Renal cortex interstitium (tissue), 11 donors: Measurements from ENCODE around the gene NXN. TPM values are rescaled to one million over a fixed set of nuclear protein-coding genes. Genes with fewer than 3 reads are reported as not detected.
"Not testable (repeated sequence)": the region's sequence is repeated elsewhere in the genome, so short reads cannot be mapped to it uniquely, and the experiment has no call there.

ENCODE experiments used
- DNase-seq, 11 donors: peaks; one replicate each; pipeline ENCODE4 v3.0.0-alpha.2; 2013; ENCODE audit warnings: low read depth in 9 of 11, low spot score in 4 of 11; ENCODE audit errors: extremely low read depth in 1 of 11
- polyA plus RNA-seq, 3 donors: library from polyadenylated mRNA; unstranded; fragments of 120-200 nt; gene quantifications; one replicate each; pipeline ENCODE4 v1.2.1, GENCODE V29; 2013; ENCODE audit not compliant: insufficient read length in 3 of 3

NXN gene
- polyA plus RNA-seq, 3 donors: 29.9 to 38.5 (median 33.1) TPM

DNA sequence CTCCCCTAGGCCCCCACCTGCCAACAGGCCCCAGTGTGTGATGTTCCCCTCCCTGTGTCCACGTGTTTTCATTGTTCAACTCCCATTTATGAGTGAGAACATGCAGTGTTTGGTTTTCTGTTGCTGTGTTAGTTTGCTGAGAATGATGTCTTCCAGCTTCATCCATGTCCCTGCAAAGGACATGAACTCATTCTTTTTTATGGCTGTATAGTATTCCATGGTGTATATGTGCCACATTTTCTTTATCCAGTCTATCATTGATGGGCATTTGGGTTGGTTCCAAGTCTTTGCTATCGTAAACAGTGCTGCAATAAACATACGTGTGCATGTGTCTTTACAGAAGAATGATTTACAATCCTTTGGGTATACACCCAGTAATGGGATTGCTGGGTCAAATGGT, 150.0 kb downstream of the NXN start:
- DNase-seq: not testable (repeated sequence)

DNA sequence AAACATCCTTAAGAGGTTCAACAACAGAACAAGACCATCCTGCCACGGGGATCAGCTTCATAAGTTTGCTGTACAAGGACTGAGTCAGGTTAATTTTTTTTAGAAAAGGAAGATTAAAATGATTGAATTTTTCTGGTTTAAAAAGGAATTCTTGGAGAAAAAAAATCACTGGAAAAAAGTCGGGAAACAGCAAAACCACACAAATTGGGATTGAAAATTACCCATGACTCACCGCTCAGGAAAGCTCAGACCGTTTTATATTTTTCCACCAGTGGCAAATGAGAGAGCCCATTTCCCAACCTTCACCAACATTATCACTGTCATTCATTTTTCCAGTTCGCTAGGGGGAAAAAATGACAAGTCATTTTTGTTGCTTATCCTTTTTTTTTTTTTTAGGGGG, 150.8 kb downstream of the NXN start:
- DNase-seq: no peak

DNA sequence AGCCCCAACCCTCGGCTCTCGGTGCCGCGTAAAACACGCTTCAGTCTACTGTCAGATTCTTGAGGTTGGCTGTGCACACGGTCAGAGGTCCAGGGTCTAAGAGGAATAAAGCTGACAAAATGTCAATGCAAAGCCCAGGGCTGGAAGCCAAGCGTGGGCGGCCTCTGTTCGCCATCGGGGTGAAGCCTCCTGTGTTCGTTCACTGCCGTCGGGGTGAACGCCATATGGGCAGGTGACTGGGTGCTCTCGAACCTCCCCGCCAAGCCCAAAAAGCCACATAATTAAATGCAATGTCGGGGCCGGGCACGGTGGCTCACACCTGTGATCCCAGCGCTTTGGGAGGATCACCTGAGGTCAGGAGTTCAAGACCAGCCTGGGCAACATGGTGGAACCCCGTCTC, 152.8 kb downstream of the NXN start:
- DNase-seq: no peak

DNA sequence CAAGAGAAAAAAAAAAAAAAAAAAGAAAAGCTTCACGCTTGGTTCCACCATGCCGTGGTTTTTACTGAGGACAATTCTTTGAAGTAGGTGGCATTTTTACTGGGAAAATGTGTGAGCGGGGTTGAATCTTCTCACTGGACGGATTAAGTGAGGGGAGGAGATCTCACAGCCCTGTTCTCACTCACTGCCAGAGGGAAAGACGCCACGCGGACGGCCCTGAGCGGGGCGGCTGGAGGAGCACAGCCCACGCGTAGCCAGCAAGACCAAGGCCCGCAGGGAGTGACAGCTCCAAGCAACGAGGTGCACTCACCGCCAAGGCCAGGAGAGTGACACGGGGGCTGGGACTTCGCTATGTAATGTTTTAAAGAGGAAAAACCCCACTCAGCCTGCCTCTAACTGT, 154.4 kb downstream of the NXN start:
- no peak for DNase-seq

DNA sequence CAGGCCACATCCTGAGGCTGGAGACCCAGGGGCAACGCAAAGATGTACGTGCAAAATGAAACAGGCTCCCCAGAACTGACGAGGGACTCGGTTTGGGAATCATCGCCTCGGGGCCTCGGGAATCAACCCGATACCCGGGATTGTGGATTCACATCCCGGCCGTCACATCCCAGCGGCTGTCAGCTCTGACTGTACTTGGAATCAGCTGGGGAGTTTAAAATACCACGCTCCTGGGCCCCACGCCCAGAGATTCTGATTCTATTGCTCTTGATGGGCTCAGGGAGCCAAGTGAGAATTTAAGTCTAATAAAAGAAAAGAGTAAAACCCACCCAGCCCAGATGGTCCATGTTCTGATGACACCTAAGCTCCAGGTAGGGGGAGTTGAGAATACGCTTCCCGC, 155.2 kb downstream of the NXN start:
- DNase-seq: no peak

DNA sequence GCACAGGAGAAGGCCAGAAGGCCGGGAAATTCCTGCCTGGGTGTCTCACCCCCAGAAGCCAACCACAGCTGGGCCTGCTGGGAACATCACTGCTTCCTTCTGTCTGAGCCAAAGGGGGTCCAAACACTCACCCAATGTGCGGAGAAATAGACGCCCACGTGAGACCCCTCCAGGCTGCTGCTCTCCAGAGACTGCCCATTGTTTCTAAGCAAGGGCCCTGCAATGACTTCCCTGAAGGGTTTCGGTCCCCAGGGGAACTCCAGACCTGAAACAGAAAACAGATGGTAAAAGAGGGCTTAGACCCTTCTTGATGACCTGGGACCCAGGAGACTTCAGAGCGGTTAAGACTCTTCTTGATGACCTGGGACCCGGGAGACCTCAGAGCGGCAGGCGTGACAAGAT, 156.1 kb downstream of the NXN start:
- DNase-seq: no peak

DNA sequence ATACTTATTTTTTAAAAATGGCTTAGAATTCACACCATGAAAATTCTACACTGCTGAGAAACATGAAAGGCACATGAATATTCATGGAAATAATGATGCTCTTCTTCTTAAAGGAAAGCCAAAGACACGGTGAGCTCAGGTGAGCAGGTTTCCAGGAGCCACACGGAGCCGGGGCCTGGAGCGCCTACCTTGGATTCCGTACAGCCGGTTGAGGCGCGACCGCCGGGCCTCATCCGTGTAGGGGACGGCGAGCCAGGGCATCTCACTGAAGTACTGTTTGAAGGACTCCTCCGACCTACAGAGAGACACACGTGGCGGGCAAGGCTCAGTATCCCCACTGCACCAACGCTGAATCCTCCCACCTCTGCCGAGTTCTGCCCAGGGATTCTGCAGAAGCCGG, 160.3 kb downstream of the NXN start:
- DNase-seq: no peak

DNA sequence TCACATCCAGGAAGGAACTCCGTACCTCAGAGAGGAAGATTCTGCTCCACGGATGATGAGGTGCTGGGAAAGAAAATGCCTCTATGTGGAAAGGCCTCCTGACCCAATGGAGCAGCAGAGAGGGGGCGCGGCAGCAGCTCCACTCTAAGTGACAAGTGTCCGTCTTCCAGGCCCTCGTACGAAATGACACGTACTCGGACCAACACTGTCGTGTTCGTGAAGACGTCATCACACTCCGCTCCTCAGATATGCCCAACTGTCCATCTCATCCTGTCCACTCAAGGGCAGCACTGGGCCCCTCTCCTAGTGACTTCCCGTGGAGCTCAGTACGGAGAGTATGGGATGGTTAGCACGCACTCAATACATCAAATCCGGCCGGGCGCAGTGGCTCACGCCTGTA, 165.2 kb downstream of the NXN start:
- DNase-seq: no peak

DNA sequence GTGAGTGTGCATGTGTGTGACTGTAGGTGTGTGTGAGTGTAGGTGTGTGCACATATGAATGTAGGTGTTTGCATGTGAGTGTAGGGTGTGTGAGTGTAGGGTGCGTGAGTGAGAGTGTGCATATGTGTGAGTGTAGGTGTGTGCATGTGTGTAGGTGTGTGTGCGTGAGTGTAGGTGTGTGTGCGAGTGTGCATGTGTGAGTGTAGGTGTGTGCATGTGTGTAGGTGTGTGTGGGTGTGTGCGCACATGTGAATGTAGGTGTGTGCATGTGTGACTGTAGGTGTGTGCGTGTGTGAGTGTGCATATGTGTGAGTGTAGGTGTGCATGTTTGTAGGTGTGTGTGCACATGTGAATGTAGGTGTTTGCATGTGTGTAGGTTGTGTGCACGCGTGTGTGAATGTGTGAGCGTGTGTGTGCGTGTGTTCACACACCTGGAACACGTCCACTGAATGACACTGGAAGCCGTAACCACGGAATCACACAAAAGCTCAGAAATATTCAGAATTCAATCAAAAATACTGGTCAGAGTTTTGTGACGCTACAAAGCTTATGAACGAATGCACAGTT, 166.9 kb downstream of the NXN start:
- DNase-seq: no peak

DNA sequence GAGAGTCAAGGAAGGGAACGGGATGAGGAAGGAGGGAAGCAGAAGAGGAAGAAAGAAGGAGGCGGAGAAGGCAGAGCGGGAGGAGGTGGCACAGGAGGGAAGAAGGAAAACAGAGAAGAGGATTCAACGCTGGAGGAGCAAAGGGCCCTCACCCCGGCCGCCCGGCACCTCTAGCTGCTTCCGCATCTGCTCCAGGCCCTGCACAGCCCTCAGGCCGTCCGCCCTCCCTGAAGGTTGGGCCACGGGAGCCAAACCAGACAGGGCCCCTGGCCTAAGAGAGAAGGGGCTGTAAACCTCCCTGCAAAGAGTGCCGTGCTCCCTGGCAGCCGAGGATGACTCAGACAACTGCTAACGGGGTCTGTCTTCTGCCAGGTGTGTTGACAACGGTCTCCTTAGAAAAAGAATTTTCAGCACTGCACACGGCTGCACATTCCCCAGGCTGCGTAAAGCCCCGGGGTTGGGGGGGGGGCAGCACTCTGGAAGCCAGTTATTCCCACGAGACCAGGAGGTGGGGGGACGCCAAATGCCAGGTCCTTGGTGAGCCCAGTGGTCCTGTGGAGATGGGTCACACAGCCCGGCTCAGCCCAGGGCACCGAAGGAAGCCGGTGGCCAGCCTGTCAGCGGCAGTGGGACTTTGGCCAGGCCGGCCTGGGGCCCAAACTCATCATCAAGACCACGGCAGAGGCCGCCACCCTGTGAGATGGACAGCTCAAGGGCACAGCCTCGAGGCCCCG, 168.4 kb downstream of the NXN start:
- DNase-seq: no peak

DNA sequence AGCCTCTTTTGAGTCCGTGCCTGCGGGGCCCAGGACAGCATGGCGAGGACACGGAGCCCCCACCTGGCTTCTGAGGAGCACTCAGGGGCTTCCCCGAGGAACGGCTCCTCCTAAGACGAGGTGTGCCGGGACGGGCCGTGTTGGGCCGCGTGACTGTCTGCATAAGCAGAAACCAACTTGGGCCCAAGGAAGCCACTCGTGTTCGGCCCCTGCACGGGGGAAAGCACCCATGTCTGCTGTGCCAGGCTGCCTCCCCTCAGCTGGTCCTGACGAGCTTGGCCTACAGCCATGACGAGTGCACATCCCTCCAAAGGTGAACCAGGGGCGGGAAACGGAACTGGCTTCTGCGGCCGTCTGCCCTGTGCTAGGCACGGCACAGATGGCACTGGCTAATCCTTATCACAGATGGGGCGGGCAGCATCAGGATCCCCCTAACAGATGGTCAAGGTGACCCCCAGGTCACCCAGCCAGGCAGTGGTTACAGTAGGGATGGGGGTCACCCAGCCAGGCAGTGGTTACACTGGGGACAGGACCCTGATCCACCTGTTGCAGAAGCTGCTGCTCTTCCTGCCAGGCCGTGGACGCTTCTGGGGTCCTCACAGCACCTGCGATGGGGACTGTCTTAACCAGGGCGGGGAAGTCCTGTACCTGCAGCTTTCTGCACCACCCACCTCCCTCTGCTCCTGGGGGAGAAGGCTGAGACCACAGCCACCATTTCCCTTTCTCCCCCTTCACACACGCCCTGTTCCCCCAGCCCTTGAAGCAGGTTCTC, 171.9 kb downstream of the NXN start:
- DNase-seq: no peak

DNA sequence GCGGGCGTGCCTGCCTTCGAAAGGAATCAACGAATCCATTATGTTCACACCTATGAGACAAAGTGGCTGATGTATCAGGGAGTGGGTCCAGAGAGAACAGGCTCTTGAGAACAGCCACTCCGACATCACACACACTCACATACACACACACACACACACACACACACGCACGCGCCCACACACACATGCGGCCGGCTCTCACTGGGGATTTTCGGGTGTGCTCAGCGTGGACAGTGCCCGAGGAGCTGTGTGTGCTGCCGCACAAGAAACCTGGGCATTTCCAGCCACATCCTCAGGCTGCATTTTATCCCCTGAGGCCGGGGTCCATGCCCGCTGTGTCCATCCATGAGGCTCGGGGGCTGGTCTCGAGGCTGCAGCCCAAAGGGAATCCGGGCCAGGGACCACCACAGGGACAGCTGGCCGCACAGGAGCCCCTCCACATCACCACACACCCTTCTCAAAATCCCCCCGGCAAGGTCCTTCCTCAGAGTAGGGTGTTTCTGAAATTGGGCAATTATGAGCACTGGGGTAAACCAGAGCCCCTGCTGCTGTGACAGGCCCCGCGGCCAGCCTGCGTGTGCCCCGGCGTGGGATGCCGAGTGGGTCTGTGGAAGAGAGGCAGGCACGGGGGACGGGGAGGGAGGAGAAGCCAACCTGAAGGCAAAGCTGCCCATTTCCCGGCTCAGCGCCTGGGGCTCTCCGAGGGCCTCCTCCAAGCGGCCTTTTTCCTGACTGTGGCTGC, 172.6 kb downstream of the NXN start:
- no peak for DNase-seq

DNA sequence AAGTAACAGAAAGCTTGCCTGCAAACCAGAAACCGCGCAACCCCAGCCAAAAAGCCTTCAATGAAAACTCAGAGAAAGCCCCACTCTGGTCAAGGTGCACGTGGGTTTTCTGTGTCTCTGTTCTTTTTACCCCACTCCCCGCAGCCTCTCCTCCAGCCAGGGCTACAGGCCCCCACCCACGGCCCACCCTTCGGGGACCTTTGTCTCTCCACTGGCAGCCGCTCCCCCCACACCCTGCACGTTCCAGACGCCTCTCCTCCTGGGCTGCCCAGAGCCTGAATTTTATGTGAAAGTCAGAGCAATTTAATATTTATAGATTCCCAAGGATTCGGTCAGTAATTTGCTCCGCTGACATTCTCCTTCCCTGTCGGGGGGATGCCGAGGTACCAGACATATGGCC, 173.2 kb downstream of the NXN start:
- no peak for DNase-seq

DNA sequence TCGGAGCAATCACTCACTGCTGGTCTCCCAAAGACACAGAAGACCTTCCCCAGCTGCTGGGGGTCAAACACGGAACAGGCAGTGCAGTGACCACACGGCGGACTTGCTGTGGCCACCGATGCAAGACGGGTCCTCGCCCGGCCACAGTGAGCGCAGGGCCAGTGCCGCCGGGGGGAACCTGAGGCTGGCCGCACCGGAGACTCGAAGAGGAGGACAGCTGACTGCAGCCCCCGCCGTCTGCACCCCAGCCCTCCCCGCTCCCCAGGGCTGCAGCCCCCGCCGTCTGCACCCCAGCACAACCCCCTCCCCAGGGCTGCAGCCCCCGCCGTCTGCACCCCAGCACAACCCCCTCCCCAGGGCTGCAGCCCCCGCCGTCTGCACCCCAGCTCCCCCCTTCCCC, 173.7 kb downstream of the NXN start:
- not testable (repeated sequence) for DNase-seq

DNA sequence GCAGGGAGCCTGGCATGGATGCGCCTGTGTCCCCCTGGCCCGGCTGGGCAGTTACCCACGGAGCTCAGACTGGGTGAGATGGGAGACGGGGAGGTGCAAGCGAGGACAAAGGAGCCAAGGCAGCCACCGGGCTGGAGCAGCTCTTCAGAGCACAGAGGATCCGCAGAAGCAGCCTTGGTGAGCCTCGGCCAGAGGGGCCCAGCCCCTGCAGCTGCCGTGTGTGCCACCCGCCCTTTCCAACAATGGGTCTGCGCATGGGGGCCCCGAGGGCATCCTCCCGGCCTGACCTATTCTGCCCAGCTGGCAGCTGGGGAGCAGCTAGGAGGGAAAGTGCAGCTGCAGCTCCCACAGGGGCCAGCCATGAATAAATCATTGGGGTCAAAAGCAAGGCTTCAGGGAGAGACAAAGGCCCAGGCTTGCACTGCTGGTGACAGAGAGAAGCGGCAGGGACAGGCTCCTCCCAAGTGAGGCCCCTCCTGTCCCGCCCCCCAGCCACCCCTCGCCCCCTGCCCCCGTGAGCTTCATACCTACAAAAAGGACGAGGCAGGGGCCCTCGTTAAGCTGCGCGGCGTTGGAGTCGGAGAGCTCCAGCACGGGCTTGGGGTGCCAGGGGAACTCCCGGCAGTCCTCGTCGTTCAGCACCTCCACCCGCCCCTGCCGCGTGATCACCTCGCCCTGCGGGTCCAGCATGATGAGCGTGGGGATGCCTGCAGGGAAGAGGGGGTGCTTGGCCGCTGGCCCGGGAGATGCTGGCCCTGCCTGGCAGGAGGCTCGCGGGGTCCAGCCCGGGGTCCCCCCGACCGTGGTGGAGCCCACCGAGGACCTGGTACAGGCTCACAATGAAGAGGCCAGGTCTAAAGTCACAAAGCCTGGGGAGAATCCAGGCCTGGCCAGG, 174.8 kb downstream of the NXN start:
- no peak for DNase-seq

DNA sequence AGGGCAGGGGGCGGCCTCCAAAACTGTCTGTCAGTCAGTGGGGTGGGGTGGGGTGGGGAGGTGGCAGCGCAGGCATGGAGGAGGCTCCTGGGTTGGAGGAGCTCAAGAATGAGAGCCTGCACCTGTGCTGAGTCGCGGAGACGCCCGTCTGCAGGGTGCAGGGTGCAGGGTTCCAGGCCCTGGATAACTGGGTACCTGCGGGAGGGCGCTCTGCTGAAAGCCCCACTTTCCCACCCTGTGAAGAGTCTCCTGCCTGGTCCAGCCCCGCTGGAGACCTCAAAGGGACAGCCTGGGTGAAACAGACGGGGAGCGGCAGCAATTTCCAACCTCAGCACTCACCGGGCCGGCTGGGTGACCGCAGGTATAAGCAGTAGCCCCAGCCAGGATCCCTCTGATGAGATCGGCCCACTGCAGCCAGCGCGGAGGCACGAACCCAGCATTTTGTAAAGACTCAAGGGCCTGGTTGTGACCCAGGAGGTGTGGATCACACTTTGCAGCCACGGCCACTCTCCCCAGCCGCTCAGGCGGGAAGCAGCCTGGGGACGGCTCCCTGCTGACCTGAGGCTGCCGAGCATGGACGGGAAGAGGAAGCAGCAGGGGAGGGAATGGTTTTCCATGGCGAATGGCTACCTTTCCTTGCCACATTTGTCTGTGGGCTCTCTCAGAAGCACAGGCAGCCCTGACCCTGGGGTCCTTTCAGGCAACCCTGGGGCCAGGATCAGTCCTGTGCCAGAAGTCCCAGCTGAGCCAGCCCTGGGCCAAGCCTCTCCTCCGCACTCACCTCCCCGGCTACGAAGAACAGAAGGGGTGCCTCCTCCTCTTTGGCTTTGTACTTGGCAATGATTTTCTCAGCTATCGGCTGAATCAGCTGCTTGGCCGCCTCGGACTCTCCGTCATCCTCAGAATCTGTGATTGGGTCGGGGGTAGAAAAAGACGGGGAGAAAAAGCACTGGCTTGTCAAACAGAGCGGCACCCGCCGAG, 176.4 kb downstream of the NXN start:
- no peak for DNase-seq

DNA sequence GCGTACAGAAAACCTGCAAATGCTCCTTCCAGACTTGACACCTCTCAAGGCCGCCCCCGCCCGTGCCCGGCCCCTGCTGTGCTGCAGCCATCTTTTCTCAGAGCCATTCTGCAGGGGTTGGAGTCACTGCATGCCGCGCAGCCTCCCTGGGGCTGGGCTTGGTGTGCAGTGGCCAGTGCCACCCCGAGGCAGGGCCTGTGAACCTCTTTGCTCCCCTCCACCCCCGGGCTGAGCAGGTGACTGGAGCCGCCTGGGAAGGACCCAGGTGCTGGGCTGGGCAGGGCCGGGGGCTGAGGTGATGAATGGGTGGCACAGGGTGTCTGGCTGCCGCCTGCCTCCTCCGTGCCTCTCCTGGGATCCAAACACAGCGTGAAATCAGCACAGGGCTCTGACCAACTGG, 177.1 kb downstream of the NXN start:
- DNase-seq: no peak

DNA sequence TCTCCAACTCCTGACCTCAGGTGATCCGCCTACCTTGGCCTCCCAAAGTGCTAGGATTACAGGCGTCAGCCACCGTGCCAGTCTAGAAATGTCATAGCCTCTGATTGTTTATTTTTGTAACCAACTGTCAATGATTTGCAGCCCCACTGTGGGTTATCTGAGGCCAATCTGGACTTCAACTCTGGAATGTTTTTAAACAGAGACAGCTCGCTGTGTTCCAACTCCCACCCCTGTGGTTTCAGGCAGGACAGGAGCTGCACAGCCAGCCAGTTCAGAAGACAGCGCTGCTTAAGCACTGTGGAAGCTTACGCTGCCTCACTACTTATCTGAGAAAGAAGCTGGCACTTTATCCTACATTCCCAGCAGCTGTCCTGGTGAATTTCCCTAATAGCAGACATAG, 177.9 kb downstream of the NXN start:
- DNase-seq: no peak
